ENCODE measurements around the gene GNAI3. TPM values are rescaled to one million over a fixed set of nuclear protein-coding genes. Genes with fewer than 3 reads are reported as not detected.

Gene GNAI3
- total RNA-seq, 1 experiment from 2014 or later: 12.8 TPM

DNA sequence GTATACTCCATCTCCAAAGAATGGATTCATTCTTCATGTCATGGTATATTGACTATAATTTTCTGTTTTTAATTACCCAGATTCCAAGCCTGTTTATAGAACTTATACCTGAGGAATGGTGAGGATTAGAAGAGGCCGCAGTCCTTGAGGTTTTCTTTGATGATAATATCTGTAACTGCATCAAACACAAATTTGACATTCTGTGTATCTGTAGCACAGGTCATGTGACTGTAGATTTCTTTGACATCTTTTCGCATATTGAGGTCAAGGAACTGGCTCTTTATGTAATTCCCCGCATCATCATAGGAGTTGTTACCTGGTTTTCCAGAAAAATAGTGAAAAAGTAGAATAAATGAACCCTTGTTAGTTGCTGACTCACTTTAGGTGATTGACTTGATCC lies 54.8 kb downstream of the GNAI3 start:
- no TSS peak for BruUV-seq (replicated peaks)
- TF ChIP-seq, protein P1, sequence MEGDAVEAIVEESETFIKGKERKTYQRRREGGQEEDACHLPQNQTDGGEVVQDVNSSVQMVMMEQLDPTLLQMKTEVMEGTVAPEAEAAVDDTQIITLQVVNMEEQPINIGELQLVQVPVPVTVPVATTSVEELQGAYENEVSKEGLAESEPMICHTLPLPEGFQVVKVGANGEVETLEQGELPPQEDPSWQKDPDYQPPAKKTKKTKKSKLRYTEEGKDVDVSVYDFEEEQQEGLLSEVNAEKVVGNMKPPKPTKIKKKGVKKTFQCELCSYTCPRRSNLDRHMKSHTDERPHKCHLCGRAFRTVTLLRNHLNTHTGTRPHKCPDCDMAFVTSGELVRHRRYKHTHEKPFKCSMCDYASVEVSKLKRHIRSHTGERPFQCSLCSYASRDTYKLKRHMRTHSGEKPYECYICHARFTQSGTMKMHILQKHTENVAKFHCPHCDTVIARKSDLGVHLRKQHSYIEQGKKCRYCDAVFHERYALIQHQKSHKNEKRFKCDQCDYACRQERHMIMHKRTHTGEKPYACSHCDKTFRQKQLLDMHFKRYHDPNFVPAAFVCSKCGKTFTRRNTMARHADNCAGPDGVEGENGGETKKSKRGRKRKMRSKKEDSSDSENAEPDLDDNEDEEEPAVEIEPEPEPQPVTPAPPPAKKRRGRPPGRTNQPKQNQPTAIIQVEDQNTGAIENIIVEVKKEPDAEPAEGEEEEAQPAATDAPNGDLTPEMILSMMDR (conservative IDR thresholded peaks at IDR 0.05; ENCODE audit: low read depth, low read length): no peak
- TF ChIP-seq EZH2 (IDR thresholded peaks at IDR 0.05; ENCODE audit: borderline replicate concordance, low read depth, low read length, poor library complexity, severe bottlenecking): no peak
- Histone ChIP-seq H3K27ac (ENCODE audit: low read depth, low read length, poor library complexity, severe bottlenecking) (no peak overlapping the region), H3K36me3 (ENCODE audit: insufficient read depth, low read length, poor library complexity, severe bottlenecking) (no peaks in the 10 kb centered on the region), H3K4me1 (ENCODE audit: insufficient read depth, low read length, poor library complexity, severe bottlenecking) (no peaks in the 10 kb centered on the region), H3K9me3 (ENCODE audit: low read depth, low read length, poor library complexity, severe bottlenecking) (no peaks in the 10 kb centered on the region), H3K27me3 (replicated peaks; ENCODE audit: insufficient read depth, low read depth, low read length, poor library complexity) (no peaks in the 10 kb centered on the region), H3K4me3 (ENCODE audit: low read depth, low read length, poor library complexity, severe bottlenecking) (no peak overlapping the region)
- no peak for DNase-seq (ENCODE audit: low spot score)
- intact Hi-C loops (cut with micrococcal nuclease; ENCODE audit: unreplicated experiment): no loop called here
- CTCF ChIA-PET: no interaction called here
- POLR2A ChIA-PET (ENCODE audit: low non-redundant PET): no interaction called here

DNA sequence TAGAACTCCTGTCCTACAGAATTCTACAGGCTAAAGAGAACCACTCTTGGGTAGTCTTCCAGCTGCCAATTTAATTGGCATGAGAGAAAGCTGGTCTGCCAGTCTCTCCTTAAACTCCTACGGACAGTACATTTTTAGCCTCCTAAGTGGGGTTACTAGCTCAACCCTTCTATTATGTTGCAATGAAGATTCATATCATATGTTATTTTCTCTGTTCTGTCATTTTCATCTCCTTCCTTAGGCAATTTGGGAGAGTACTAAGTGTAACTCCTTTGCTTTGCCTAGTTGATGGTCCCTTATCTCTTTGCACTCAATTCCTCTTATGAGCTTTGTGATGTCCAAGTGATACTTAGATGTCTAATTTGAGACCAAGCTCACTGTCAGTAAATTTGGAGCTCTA lies 57.0 kb downstream of the GNAI3 start:
- intact Hi-C loops (cut with micrococcal nuclease; ENCODE audit: unreplicated experiment): no loop called here
- H3K4me1 ChIP-seq (ENCODE audit: insufficient read depth, low read length, poor library complexity, severe bottlenecking): no peaks in the 10 kb centered on the region
- H3K36me3 ChIP-seq (ENCODE audit: insufficient read depth, low read length, poor library complexity, severe bottlenecking): no peaks in the 10 kb centered on the region
- ChIA-PET CTCF (no interaction called here), POLR2A (ENCODE audit: low non-redundant PET) (no interaction called here)
- DNase-seq (ENCODE audit: low spot score): no peak
- H3K9me3 ChIP-seq (ENCODE audit: low read depth, low read length, poor library complexity, severe bottlenecking): no peaks in the 10 kb centered on the region
- TF ChIP-seq, protein P1 (conservative IDR thresholded peaks at IDR 0.05; ENCODE audit: low read depth, low read length): no peak
- no TSS peak for BruUV-seq (replicated peaks)
- H3K27me3 ChIP-seq (replicated peaks; ENCODE audit: insufficient read depth, low read depth, low read length, poor library complexity): no peaks in the 10 kb centered on the region
- no peak overlapping the region for H3K27ac ChIP-seq (ENCODE audit: low read depth, low read length, poor library complexity, severe bottlenecking)
- no peak overlapping the region for H3K4me3 ChIP-seq (ENCODE audit: low read depth, low read length, poor library complexity, severe bottlenecking)

DNA sequence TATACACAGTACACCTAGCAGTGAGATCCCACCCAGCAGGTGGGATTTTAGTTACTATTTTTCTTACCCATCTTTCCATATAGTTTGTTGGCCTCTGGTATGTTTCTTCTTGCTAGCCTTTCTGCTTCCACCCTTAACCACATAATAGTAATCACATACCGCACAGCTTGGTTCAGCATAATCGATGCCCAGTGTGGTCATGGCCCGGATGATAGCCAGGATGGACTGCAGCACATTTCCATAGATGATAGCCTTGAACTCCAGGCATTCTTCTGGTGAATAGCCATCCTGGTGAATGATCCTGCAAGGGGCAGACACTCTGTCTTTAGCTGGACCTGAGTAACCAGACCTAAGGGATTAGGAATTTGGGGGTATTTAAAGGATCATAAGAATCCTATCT lies 61.5 kb downstream of the GNAI3 start:
- DNase-seq (ENCODE audit: low spot score): no peak
- no peak overlapping the region for H3K4me3 ChIP-seq (ENCODE audit: low read depth, low read length, poor library complexity, severe bottlenecking)
- intact Hi-C loops (cut with micrococcal nuclease; ENCODE audit: unreplicated experiment): no loop called here
- ChIA-PET CTCF (no interaction called here), POLR2A (ENCODE audit: low non-redundant PET) (no interaction called here)
- no TSS peak for BruUV-seq (replicated peaks)
- no peak for TF ChIP-seq EZH2 (IDR thresholded peaks at IDR 0.05; ENCODE audit: borderline replicate concordance, low read depth, low read length, poor library complexity, severe bottlenecking)
- TF ChIP-seq, protein P1 (conservative IDR thresholded peaks at IDR 0.05; ENCODE audit: low read depth, low read length): no peak
- no peaks in the 10 kb centered on the region for H3K4me1 ChIP-seq (ENCODE audit: insufficient read depth, low read length, poor library complexity, severe bottlenecking)
- no peak overlapping the region for H3K27ac ChIP-seq (ENCODE audit: low read depth, low read length, poor library complexity, severe bottlenecking)
- no peaks in the 10 kb centered on the region for H3K9me3 ChIP-seq (ENCODE audit: low read depth, low read length, poor library complexity, severe bottlenecking)
- no peaks in the 10 kb centered on the region for H3K36me3 ChIP-seq (ENCODE audit: insufficient read depth, low read length, poor library complexity, severe bottlenecking)
- H3K27me3 ChIP-seq (replicated peaks; ENCODE audit: insufficient read depth, low read depth, low read length, poor library complexity): no peaks in the 10 kb centered on the region
